ENCODE results near the gene SMURF1. TPM values are rescaled to one million over a fixed set of nuclear protein-coding genes. Genes with fewer than 3 reads are reported as not detected.

The SMURF1 gene
- total RNA-seq, 1 donor from 2014 or later: 31.9 TPM

DNA sequence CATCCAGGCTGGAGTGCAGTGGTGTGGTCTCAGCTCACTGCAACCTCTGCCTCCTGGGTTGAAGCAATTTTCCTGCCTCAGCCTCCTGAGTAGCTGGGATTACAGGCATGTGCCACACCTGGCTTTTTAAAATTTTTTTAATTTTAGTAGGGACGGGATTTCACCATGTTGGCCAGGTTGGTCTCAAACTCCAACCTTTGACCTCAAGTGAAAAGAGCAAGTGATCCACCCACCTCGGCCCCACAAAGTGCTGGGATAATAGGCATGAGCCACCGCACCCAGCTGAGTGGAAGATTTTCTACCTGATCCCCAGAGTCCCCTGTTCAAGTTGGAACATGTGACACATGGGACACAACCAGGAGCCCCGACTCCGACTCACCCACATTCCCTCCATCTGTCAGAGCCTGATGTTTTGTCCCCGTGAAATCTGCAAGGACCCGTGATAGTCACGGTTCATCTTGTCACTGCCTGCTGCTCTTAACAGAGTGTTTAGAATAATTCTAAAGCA, 104.5 kb downstream of the SMURF1 start:
- Mint-ChIP-seq H3K27ac (peak overlapping the region; percentile 83), H3K9me3 (ENCODE audit: low read depth) (no peaks in the 10 kb centered on the region), H3K36me3 (ENCODE audit: insufficient read depth) (peaks cover 51% of the 10 kb centered on the region), H3K27me3 (no peaks in the 10 kb centered on the region), H3K4me3 (ENCODE audit: low read depth) (no peak overlapping the region), H3K4me1 (ENCODE audit: low read depth) (peaks cover 10% of the 10 kb centered on the region)
- no peak for DNase-seq (ENCODE audit: low spot score, unreplicated experiment)
- TF ChIP-seq, protein P1, sequence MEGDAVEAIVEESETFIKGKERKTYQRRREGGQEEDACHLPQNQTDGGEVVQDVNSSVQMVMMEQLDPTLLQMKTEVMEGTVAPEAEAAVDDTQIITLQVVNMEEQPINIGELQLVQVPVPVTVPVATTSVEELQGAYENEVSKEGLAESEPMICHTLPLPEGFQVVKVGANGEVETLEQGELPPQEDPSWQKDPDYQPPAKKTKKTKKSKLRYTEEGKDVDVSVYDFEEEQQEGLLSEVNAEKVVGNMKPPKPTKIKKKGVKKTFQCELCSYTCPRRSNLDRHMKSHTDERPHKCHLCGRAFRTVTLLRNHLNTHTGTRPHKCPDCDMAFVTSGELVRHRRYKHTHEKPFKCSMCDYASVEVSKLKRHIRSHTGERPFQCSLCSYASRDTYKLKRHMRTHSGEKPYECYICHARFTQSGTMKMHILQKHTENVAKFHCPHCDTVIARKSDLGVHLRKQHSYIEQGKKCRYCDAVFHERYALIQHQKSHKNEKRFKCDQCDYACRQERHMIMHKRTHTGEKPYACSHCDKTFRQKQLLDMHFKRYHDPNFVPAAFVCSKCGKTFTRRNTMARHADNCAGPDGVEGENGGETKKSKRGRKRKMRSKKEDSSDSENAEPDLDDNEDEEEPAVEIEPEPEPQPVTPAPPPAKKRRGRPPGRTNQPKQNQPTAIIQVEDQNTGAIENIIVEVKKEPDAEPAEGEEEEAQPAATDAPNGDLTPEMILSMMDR (IDR thresholded peaks at IDR 0.05; ENCODE audit: unreplicated experiment): no peak

DNA sequence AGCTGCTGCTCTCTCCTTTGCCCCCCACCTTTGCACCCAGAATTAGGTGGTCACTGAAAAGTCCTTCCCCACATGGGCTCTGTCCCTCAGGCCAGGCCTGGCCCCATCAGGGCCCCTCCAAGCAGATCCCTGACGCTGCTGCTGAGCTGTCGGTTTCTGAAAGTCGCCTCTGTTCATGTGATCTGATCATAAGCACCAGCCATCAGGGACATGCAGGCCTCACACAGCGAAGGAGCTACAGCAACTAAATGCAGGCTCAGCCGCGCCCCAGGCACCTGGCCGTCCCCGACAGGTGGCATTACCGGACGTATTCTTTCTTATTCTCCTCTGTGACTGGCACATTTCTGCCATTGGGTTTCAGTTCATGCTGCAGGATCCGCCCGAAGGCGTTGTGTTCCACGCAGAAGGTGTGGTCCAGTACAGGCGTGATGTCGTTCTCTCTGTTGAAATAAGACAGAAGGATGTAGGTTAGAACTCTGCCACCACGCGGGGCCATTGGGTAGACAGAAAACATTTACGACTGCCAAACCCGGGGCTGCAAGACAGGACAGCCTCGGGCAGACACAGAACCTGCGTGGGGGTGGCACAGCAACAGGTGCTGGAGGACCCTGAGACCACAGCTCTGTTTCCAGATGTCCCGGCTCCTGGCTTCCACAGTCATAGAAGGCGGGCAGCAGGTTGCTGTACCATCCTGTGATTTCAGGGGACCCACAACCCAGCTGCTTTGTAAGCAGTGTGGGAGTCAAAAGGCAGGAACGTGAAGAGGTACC, 105.6 kb downstream of the SMURF1 start:
- H3K27ac Mint-ChIP-seq: no peak overlapping the region
- peaks cover 45% of the 10 kb centered on the region for H3K36me3 Mint-ChIP-seq (ENCODE audit: insufficient read depth)
- no peak for DNase-seq (ENCODE audit: low spot score, unreplicated experiment)
- H3K4me1 Mint-ChIP-seq (ENCODE audit: low read depth): peaks cover 8% of the 10 kb centered on the region
- H3K4me3 Mint-ChIP-seq (ENCODE audit: low read depth): no peak overlapping the region
- H3K9me3 Mint-ChIP-seq (ENCODE audit: low read depth): no peaks in the 10 kb centered on the region
- TF ChIP-seq, protein P1 (IDR thresholded peaks at IDR 0.05; ENCODE audit: unreplicated experiment): no peak
- no peaks in the 10 kb centered on the region for H3K27me3 Mint-ChIP-seq

DNA sequence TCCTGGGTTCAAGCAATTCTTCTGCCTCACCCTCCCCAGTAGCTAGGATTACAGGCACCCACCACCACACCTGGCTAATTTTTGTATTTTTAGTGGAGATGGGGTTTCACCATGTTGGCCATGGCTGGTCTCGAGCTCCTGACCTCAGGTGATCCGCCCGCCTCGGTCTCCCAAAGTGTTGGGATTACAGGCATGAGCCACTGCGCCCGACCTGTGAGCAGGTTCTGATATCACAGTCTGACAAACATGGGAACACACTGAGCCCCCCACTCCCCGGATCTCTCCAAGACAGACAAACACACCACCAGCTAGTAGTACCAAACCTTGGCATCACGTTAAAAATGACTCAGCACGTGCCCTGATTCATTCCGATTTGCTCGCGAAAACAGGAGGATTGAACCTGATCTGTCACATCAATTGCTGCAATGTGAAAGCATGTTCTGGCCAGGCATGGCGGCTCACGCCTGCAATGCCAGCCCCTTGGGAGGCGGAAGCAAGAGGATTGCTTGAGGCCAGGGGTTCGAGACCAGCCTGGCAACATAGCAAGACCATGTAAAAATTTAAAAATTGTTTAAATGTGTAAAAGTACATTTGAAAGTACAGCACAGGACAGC, 106.5 kb downstream of the SMURF1 start:
- peaks cover 4% of the 10 kb centered on the region for H3K4me1 Mint-ChIP-seq (ENCODE audit: low read depth)
- no peak overlapping the region for H3K4me3 Mint-ChIP-seq (ENCODE audit: low read depth)
- H3K27me3 Mint-ChIP-seq: no peaks in the 10 kb centered on the region
- TF ChIP-seq, protein P1 (IDR thresholded peaks at IDR 0.05; ENCODE audit: unreplicated experiment): no peak
- H3K36me3 Mint-ChIP-seq (ENCODE audit: insufficient read depth): peaks cover 42% of the 10 kb centered on the region
- no peak overlapping the region for H3K27ac Mint-ChIP-seq
- H3K9me3 Mint-ChIP-seq (ENCODE audit: low read depth): no peaks in the 10 kb centered on the region
- no peak for DNase-seq (ENCODE audit: low spot score, unreplicated experiment)

DNA sequence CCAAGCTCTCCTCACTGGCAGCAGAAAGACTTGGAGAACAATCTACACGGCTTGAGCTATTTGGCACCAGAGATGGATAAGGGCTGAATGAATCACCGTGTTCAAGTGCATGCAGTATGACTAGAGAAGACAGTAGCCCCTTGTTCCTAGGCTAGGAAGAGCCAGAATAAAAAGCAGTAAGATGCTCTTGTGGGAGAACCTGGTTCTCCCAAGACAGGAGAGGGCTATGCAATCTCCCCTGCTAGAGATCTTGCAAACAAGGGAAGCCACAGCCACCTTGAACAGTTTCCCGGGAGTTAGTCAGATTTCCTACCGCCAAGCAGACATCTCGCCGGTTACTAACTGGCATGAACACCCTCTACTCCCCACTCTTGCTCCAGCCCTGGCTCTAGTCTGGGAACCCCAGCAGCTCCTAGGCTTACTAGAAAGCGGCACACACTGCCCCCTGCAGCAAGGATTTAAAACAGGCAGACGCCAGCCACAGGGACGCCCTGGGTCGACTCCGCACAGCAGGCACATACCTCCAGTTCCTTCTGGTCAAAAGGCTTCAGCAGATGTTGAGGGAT, 107.3 kb downstream of the SMURF1 start:
- Mint-ChIP-seq H3K36me3 (ENCODE audit: insufficient read depth) (peaks cover 39% of the 10 kb centered on the region), H3K4me1 (ENCODE audit: low read depth) (peaks cover 4% of the 10 kb centered on the region), H3K4me3 (ENCODE audit: low read depth) (no peak overlapping the region), H3K27me3 (no peaks in the 10 kb centered on the region), H3K9me3 (ENCODE audit: low read depth) (no peaks in the 10 kb centered on the region), H3K27ac (peak overlapping the region; percentile 84)
- DNase-seq (ENCODE audit: low spot score, unreplicated experiment): no peak
- TF ChIP-seq, protein P1 (IDR thresholded peaks at IDR 0.05; ENCODE audit: unreplicated experiment): peak; percentile 42

DNA sequence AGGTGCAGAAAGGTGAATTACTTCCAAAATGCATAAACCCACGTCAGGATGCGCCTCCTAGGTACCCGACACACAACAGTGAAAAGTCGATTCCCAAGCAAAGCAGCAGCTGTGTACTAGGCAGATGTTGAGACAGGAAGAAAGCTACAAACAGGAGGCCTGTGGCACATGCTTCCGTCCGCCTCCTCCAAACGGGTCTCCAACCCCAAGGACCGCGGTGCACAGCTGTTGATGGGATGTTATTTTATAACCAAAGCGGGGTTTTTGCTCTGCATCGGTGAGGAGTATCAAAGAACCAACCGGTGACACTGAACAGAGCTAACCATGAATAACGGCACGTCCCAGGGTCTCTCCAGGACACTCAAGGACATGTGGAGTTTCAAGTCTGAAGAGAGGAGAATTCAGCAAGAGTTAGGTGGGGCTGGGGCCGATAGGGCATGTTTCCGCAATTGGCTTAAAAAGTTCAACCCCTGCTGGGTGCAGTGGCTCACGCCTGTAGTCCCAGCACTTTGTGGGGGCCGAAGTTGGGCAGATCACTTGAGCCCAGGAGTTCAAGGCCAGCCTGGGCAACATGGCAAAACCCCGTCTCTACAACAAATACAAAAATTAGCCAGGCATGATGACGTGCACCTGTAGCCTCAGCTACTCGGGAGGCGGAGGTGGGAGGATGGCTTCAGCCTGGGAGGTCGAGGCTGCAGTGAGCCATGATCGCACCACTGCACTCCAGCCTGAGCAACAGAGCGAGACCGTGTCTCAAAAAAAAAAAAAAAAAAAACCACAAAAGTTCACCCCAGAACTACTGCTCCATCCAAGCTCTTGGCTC, 108.0 kb downstream of the SMURF1 start:
- Mint-ChIP-seq H3K27ac (peak overlapping the region; percentile 52), H3K36me3 (ENCODE audit: insufficient read depth) (peaks cover 41% of the 10 kb centered on the region), H3K9me3 (ENCODE audit: low read depth) (no peaks in the 10 kb centered on the region), H3K4me1 (ENCODE audit: low read depth) (peaks cover 4% of the 10 kb centered on the region), H3K4me3 (ENCODE audit: low read depth) (no peak overlapping the region), H3K27me3 (no peaks in the 10 kb centered on the region)
- no peak for DNase-seq (ENCODE audit: low spot score, unreplicated experiment)
- TF ChIP-seq, protein P1 (IDR thresholded peaks at IDR 0.05; ENCODE audit: unreplicated experiment): no peak

Measured in progenitor cell of endocrine pancreas (in vitro differentiated cells).